UCSD-AML1 (cell line): Measurements from ENCODE around the gene KIF5B.
"Not testable (repeated sequence)": the region's sequence is repeated elsewhere in the genome, so short reads cannot be mapped to it uniquely, and the experiment has no call there.

Experiments used
- DNase-seq: peaks from one replicate; lab custom pipeline; 2025; ENCODE audit not compliant: unreplicated experiment; lab: John Stamatoyannopoulos, UW

The KIF5B gene

GRCh38 chr10:32060347-32060746, 4.1 kb upstream of the KIF5B start:
- DNase-seq: no peak

DNA sequence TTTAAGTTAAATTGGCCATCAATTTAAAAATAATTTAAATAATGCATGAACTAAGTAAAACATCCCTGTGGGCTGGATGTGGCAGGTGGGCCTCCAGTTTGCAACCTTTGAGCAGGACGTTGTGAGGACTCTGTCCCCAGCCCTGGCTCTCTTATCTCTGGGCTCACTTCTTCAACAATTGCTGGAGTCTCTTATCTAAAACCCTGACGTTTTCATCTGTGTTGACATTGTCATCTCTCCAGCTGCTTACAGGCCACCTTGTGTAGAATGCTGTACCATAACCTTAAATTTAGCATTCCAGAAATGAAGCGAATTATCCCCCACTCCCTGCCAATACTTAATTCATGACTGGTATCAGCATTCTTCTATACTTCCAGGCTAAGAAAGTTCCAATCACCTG, 3.2 kb upstream of the KIF5B start:
- DNase-seq: no peak

- DNase-seq: no peak
Measured at GRCh38 chr10:32057036-32057372, 779 bp upstream of the KIF5B start.

GRCh38 chr10:32055478-32056135, 618 bp downstream of the KIF5B start:
- DNase-seq: peak; percentile 80

DNA sequence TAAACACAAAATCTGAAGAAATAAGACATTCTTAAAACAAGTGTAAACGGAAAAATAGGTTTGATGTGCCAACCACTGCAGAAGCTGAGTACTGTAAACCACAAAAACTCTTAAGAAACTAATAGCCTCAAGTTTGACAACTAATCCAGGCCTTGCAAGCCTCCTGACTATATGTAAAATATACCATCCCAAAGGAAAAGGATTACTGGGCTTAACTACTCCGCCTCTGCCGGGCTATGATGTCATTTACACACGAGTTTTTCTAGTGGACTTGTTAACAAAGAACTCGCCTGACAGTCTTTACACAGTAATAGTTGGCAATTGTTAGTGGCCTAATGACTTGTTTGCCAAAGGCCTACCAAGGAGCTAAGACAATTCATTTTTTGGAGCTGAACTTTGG, 2.1 kb downstream of the KIF5B start:
- no peak for DNase-seq

GRCh38 chr10:32053392-32053791, 2.8 kb downstream of the KIF5B start:
- DNase-seq: not testable (repeated sequence)

- no peak for DNase-seq
Measured at GRCh38 chr10:32051926-32052325, 4.3 kb downstream of the KIF5B start.

DNA sequence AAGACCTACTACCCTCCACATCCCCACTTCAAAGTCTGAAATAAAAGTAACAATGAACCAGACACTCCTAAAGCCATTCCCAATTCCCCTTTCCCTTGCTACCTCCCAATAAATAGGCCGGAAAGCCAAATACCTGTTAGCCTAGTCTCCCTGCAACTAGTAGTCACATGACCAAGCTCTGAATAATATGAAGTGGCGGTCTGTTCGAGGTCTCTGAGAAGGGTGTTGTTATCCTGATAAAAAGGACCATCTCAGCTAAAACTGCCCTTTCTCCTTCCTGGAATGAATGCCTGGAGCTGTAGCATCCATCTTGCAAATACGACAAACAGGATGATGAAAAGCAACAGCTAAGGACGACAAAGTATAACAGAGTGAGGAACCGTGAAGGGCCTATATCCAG, 6.0 kb downstream of the KIF5B start:
- DNase-seq: no peak

DNA sequence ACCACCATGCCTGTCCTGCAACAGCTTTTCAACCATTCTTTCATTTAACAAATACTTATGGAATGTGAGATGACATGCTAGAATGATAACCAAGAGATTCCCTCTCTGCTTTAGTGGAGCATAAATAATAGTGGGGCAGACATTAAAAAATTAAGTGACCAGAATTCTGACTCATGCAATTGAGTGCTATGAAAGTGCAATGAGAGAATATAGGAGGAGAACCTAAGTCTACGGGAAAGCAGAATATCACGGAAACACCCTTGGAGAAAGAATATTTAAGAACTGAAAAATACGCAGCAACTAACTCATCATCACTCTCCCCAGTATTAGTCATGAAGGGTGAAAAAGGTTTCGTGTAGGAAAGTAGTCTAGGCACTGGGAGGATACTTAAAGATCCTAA, 7.1 kb downstream of the KIF5B start:
- no peak for DNase-seq

GRCh38 chr10:32048282-32048681, 7.9 kb downstream of the KIF5B start:
- no peak for DNase-seq

DNA sequence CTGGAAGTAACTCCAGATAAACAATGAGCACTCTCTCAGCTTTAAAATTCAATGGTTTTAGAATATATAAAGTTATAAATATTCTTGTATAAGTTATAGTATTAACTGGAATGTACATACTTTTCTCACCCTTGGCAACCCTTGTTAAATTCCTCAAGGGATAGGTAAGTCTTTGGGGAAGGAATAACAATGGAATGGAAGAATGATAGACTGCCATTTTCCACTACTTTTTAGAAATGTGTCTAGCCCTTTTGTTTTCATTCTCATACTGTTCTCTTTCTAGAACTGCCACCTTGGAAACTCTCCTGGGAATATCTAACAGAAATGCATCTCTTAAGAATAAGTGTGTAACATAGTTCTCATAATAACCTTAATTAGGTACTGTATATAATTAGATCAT, 8.3 kb downstream of the KIF5B start:
- no peak for DNase-seq

- no peak for DNase-seq
Measured at GRCh38 chr10:32046151-32046550, 10.1 kb downstream of the KIF5B start.

- DNase-seq: not testable (repeated sequence)
Measured at GRCh38 chr10:32042730-32043129, 13.5 kb downstream of the KIF5B start.

DNA sequence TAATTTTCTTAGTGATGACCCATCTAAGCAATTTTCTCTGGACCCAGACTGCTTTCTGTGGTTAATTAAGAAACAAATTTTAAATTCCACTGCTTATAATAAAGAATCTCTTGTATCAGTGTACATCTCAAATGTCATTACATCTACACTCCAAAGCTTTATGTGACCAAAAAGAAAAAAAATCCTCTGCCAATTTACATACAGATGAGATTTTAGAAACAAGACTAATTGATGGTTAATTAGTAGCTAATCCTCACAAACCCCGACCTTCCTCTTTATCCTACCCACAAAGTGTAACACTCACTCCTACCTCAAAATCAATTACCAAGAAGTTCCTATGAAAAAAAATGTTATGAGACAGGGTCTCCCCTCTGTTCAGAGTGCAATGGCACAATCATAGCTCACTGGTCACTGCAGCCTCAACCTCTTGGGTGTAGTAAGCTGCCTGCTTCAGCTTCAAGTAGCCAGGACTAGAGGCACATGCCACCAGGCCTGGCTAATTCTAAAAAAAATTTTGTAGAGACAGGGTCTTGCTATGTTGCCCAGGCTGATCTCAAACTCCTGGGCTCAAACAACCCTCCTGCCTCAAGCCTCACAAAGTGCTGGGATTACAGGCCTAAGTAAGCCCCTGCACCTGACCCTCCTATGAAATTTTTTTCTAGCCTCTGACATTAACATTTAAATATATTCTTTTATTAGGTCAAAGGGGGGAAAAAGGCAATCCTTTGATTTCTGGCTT, 14.8 kb downstream of the KIF5B start:
- no peak for DNase-seq

DNA sequence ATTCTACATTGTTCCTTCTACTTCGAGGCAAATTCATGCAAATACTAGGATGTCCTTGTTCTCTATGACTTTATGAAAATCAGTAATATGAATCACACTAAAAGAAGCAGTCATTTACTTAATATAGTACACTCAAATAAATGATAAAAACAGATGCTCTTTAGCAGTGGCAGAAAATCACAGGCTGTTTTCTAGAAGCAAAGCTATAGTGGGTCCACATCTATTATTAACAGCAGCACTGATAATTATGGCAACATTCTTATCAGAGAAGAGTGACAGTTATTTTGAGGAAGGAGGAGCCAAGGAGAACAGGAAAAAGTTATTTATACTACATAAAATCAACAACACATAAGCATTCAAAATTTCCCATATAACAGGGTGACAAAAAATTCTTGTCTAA, 16.5 kb downstream of the KIF5B start:
- no peak for DNase-seq

- no peak for DNase-seq
Measured at GRCh38 chr10:32038777-32039176, 17.4 kb downstream of the KIF5B start.

- DNase-seq: no peak
Measured at GRCh38 chr10:32036922-32037321, 19.3 kb downstream of the KIF5B start.

DNA sequence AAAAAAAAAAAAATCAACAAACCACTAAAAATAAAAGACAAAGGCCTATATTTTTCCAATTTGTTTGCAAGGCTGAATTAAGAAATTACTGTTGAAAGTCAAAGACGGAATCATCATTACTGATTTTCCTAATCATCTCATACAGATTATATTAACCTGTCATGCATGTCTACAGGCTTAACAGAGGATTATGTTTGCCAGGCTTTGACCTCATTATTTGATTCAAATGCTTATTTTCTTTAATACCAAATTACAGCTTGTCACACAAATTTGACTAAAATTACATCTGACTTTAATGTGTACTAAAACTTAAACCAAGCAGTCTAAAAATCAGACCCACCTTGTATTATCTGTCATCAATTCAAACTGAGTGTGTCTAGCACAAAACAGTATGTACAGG, 21.2 kb downstream of the KIF5B start:
- no peak for DNase-seq

- no peak for DNase-seq
Measured at GRCh38 chr10:32033171-32033570, 23.1 kb downstream of the KIF5B start.

- no peak for DNase-seq
Measured at GRCh38 chr10:32031920-32032319, 24.3 kb downstream of the KIF5B start.

DNA sequence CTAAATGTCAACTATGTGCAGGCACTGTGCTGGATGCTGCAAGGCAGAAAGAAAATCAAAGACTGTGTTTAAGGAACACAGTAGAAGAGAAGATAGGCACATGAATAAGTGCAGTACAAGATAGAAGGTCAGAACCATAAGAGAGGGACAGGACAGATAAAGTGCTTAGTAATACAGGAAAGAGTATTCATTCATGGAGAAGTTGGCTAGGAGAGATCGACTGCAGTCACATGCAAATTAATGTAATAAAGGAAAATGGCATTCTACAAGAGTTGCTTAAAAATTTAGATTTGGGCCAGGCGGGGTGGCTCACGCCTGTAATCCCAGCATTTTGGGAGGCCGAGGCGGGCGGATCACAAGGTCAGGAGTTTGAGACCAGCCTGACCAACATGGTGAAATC, 24.8 kb downstream of the KIF5B start:
- DNase-seq: no peak

- no peak for DNase-seq
Measured at GRCh38 chr10:32028710-32029109, 27.5 kb downstream of the KIF5B start.

GRCh38 chr10:32023264-32023663, 33.0 kb downstream of the KIF5B start:
- DNase-seq: no peak
